NCI-H2171 (cell line): ENCODE measurements around the gene MAL.
"Not testable (repeated sequence)": the region's sequence is repeated elsewhere in the genome, so short reads cannot be mapped to it uniquely, and the experiment has no call there.

Experiments used
- DNase-seq: peaks from one replicate; lab custom pipeline; 2025; lab: John Stamatoyannopoulos, UW

Gene MAL

DNA sequence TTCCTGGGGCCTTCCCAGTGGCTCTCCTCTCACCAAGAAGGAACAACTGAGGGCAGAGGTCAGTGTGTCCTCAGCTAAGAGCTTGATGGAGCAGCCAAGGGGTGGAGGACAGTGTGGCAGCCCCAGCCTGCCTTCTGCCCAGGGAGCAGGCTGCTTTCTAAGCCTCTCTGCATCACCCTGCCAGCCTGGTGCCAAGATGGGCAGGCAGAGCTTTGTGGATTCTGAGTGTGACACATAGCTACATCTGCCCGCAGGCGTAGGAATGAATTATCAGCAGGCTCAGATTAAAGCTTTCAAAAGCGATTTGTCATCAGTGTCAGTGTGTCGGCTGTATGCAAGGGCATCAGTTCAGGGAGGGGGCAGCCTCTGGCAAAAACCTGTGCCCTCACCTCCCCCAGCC lies 8.7 kb downstream of the MAL start:
- DNase-seq, result no peak

DNA sequence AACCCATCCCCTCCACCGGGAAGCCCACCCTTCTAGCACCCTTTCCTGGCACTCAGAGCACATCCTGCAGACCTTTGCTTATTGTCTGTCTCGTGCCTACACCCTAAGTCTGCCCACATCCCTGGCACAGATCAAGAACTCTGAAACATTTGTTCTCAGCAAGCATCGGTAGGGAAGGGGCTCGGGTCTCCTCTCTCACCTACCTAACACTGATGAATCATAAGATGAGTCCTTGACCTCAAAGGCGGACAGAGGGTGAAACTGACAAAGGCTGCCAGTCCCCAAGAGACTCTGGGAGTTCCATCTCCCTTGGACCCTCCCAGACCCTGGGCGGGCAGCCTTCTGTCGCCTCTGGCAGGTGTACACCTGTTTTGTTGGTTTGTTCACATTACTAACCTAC lies 9.3 kb downstream of the MAL start:
- no peak for DNase-seq

- no peak for DNase-seq
These were observed 11.3 kb downstream of the MAL start for GRCh38 chr2:95036596-95037383.

- DNase-seq, result no peak
These were observed 11.9 kb downstream of the MAL start for GRCh38 chr2:95037384-95037839.

- not testable (repeated sequence) for DNase-seq
These were observed 12.5 kb downstream of the MAL start for GRCh38 chr2:95037841-95038585.

GRCh38 chr2:95038635-95039298 lies 13.3 kb downstream of the MAL start:
- DNase-seq, result no peak

DNA sequence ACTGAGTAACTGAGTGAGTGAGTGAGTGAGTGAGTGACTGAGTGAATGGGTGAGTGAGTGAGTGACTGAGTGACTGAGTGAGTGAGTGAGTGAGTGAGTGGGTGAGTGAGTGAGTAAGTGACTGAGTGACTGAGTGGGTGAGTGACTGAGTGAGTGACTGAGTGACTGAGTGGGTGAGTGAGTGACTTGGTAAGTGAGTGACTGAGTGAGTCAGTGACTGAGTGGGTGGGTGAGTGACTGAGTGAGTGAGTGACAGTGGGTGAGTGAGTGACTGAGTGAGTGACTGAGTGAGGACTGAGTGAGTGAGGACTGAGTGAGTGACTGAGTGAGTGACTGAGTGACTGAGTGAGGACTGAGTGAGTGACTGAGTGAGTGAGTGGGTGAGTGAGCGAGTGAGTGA lies 13.9 kb downstream of the MAL start:
- no peak for DNase-seq

GRCh38 chr2:95039978-95040377 lies 14.5 kb downstream of the MAL start:
- no peak for DNase-seq

DNA sequence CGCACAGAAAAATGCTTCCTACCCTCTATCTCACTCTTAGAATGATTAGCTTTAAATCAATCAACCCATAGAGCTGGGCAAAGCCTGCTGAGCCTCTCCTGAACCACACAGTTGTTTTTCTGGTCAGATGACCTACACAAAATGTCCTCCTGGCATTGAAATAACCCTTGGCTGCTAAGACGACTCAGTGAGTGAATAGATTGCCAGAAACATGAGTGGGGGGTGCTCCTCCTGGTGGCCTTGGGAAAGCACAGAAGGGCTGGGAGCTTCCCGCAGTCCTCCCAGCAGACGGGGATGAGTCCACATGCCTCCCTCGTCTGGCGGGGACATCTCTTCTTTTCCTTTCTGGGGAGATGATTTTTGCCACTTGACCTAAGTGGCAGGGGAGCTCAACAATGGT lies 14.9 kb downstream of the MAL start:
- DNase-seq, result no peak

DNA sequence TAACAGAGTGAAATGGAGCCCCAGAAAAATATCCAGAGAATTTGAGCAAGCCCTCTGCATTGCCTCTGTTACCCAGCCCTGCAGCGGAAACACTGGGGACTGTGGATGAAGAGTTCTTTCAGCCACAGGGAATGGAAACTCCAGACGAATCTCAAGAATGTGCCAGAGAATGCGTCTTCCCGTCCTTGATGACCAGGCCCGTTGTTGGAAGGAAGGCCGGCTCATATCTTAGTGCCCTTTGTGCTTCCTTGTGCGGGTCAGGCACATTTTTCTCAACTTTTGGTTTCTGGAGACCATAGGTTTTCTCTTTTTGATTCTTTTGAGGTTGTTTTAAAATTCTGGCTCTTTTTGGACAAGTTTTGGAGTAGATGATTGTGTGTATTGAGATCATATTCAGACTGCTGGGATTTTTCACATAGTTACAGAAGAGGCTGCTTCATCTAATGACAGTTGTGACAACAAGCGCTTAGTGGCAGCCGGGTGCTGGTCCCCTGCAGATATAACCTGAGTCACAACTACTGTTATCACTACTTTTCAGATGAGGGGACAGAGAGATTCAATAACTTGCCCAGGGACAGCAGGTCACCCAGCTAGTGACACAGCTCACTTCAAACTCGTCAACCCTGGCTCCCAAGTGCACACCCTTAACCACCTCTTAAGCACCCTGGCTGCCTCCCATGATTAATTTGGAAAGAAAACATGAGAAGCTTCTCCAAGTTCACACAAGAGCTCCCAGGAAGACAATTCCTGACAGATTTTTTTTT lies 15.7 kb downstream of the MAL start:
- DNase-seq, result no peak

GRCh38 chr2:95041824-95042442 lies 16.4 kb downstream of the MAL start:
- DNase-seq, result no peak

- DNase-seq, result no peak
These were observed 17.2 kb downstream of the MAL start for GRCh38 chr2:95042472-95043271.

DNA sequence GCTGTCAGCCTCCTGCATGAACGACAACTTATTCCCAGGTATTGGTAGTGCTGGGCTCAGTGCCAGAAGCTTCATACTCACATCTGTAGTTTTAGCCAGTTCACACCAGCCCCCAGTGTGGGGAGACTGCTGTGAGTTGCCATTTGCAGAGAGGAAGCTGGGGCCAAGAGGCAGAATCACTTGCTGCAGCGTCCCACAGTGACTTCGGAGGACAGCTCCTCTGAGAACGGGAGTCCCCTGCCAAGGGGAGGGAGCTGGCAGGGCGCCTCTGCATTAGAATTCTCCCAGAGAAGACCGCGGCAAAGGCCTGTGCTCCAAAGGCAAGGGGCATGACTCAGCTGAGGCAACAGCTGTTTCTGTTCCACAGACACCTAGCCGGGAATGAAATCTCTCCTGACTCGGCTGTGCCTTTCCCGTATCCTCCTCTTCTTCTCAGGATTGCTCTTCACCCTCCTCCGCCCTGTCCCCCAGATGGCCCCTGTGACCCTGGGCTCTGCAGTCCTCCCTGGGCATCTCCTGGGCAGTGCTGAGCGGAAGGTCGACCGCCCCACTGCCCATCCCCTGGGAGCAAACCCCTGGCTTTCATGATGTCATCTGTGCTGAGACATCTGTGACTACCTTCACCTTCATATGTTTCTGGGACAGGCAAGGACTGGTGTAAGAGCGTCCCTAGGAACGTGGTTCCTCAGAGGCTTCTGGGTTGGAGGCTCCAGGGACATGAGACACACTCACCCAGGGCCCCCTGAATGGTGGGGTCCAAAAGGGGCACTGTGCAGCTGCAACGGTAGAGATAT lies 18.0 kb downstream of the MAL start:
- DNase-seq, result peak; percentile 85

DNA sequence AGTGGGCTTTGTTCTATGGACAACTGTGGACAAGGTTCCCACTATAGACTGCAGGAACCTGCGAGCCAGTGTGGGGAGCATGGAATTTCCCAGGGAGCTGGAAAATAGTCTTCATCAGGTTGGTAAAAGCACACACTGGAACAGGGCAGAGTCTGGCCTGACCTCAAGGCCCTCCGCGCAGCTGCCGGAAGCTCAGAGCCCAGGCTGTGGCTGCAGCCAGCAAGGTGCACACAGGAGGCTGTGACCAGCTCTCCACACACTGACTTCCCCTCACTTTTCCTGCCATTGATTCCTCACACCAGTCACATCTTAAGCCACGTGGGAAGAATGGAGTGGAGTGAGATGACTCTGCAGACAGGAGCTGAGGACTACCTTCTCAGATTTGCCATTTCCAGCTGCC lies 19.1 kb downstream of the MAL start:
- no peak for DNase-seq

DNA sequence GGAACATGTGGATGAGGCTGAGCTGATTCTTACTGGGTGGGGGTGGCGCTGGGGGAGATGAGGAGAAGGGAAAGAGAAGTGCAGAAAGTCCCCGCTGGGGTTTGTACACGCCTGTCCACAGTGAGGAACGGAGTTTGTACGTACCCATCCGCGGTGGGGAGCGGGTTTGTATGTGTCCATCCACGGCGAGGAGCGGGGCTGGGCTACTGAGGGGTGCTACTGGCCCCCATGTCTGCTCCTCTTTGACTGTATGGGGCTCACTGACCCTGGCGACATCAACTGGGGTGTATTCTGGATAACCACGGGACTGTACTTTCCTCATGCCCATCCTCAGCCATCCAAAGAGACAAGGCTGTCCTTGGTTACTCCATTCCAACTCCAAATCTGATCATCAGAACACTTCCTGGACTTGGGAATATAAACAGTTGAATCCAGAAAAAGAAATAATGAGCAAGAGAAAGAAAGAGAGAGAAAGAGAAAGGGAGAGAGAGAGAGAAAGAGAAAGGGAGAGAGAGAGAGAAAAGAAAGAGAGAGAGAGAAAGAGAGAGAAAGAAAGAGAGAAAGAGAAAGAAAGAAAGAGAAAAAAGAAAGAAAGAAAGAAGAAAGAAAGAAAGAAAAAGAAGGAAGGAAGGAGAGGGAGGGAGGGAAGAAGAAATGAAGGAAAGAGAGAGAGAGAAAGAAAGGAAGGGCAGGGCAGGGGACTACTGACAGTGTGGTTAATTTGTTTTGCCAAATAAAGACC lies 21.0 kb downstream of the MAL start:
- DNase-seq, result no peak

GRCh38 chr2:95047629-95048510 lies 22.4 kb downstream of the MAL start:
- peak; percentile 7 for DNase-seq

DNA sequence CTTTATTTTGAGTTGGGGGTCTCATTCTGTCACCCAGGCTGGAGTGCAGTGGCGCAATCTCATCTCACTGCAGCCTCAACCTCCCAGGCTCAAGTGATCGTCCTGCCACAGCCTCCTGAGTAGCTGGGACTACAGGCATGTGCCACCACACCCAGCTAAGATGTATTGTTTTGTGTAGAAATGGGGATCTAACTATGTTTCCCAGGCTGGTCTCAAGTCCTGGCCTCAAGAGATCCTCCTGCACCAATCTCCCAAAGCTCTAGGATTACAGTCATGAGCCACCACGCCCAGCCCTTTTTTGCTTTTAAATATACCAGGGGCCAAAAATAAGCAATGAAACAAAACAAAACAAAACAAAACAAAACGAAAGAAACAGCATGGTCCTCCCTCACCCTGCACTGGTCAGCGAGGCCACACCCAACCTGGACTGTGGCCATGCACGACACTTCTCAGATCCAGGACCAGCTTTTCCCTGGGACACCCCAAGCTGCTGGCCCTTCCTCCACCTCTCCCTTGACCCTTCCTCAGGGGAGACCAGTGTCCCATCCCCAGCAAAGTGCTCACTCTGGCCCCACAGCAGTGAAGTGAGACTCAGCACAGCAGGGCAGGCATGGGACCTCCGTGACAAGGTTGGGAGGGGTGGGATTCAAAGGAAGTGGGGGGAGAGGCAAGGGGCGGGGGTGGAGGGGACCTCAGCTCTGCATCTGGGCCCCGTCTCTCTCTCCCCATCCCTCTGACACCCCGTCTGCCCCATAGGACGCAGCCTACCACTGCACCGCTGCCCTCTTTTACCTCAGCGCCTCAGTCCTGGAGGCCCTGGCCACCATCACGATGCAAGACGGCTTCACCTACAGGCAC lies 23.5 kb downstream of the MAL start:
- no peak for DNase-seq

DNA sequence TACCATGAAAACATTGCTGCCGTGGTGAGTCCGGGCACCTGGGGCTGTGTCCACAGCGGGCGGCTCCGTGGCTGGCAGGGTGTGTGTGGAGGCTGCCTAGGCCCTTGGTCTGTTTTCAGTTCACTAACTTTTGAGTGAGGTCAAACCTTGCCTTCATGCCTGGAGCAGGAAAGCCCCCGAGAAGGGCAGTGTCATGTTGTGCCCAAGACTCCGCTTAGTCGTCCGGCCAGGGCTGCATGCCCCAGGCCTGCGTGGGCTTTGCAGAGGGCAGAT lies 24.1 kb downstream of the MAL start:
- no peak for DNase-seq
